ENCODE measurements around the gene DBN1. TPM values are rescaled to one million over a fixed set of nuclear protein-coding genes. Genes with fewer than 3 reads are reported as not detected.
A peak's percentile ranks its signal among the peaks of the same experiment; 100 is the strongest.
"Not testable (repeated sequence)": the region's sequence is repeated elsewhere in the genome, so short reads cannot be mapped to it uniquely, and the experiment has no call there.

Gene DBN1
- total RNA-seq, 3 donors from 2014 or later = 12.1 to 61.8 (median 17.2) TPM

DNA sequence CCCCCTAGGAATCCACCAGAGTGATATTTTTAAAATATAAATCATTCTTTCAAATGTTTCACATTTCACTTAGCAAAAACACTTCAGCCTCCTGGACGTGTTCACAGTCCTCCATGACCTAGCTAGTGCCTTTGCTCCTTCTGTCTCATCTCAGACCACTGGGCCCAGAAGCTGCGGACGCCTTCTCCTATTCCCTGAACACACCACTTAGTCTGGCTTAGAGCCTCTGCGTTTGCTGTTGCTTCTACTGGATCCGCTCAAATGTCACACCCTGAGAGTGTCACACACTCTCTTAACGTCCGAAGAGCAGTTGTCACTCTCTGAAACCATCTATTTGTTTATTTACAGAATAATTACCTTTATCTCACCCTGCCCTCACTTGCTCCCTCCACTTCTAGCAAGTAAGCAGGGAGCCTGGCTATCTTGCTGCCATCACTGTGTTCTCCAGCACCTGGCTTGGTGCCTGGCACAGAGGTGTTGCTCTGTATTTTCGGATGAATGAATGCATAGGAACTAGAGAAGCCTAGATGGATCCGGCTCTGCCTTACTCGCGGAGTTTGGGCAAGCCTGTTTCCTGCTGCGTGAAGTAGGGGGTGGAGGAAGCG lies 48.1 kb downstream of the DBN1 start:
- intact Hi-C loops (cut with DNase I, micrococcal nuclease) = no loop called here
- TF ChIP-seq CTCF (IDR thresholded peaks at IDR 0.05) = no peak
- Histone ChIP-seq H3K4me1 (ENCODE audit: low read depth) (peaks cover 23% of the 10 kb centered on the region), H3K4me3 (peak overlapping the region; percentile 80), H3K36me3 (ENCODE audit: low read depth) (peaks cover 7% of the 10 kb centered on the region), H3K9me3 (no peaks in the 10 kb centered on the region)
- DNase-seq (no peak), ATAC-seq (no peak)

GRCh38 chr5:177423671-177424070 lies 49.8 kb downstream of the DBN1 start:
- no peaks in the 10 kb centered on the region for H3K9me3 ChIP-seq
- TF ChIP-seq CTCF (IDR thresholded peaks at IDR 0.05) = no peak
- peaks cover 19% of the 10 kb centered on the region for H3K4me1 ChIP-seq (ENCODE audit: low read depth)
- H3K36me3 ChIP-seq (ENCODE audit: low read depth) = peaks cover 7% of the 10 kb centered on the region
- no peak overlapping the region for H3K4me3 ChIP-seq
- DNase-seq (no peak), ATAC-seq (no peak)
- intact Hi-C loops (cut with DNase I, micrococcal nuclease) = no loop called here

DNA sequence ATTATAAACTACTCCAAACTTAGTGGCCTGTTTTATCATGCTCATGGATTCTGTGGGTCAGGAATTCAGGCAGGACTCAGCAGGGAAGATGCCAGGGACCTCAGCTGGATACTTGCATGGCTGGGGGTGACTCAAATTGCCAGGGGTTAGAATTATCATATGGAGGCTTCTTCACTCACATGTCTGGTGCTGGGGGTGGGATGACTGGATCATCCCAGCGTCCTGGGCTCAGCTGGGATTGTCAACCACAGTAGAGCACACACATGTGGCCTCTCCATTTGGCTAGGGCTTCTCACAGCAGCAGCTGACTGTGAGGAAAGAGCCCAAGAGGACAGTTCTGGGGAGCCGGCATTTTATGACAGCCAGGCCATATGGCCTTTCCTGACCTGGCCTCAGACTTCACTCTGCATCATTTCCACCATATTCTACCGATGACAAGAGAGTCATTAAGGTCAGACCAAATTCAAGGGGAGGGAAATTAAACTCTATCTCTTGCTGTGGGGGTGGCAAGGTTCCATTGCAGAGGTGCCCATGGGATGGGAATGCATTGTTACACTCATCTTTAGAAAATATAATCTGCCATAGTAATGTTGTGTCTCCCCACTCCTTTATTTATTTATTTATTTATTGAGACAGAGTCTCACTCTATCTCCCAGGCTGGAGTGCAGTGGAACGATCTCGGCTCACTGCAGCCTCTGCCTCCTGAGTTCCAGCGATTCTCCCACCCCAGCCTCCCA lies 52.2 kb downstream of the DBN1 start:
- no peak for TF ChIP-seq CTCF (IDR thresholded peaks at IDR 0.05)
- Histone ChIP-seq H3K4me3 (no peak overlapping the region), H3K9me3 (no peaks in the 10 kb centered on the region), H3K36me3 (ENCODE audit: low read depth) (peaks cover 5% of the 10 kb centered on the region), H3K4me1 (ENCODE audit: low read depth) (peaks cover 8% of the 10 kb centered on the region)
- DNase-seq = no peak
- no peak for ATAC-seq
- intact Hi-C loops (cut with DNase I, micrococcal nuclease) = no loop called here

- ATAC-seq = peak; percentile 31
- DNase-seq; H3K4me3 ChIP-seq; H3K4me1 ChIP-seq (ENCODE audit: low read depth); H3K9me3 ChIP-seq; intact Hi-C loops (cut with DNase I, micrococcal nuclease); H3K36me3 ChIP-seq (ENCODE audit: low read depth): not testable (repeated sequence)
Measured at GRCh38 chr5:177420472-177420871, 53.0 kb downstream of the DBN1 start.

GRCh38 chr5:177419046-177419445 lies 54.4 kb downstream of the DBN1 start:
- intact Hi-C loops (cut with DNase I, micrococcal nuclease) = no loop called here
- Histone ChIP-seq H3K9me3 (no peaks in the 10 kb centered on the region), H3K4me3 (no peak overlapping the region), H3K4me1 (ENCODE audit: low read depth) (no peaks in the 10 kb centered on the region), H3K36me3 (ENCODE audit: low read depth) (no peaks in the 10 kb centered on the region)
- DNase-seq = no peak
- ATAC-seq = no peak
- no peak for TF ChIP-seq CTCF (IDR thresholded peaks at IDR 0.05)

DNA sequence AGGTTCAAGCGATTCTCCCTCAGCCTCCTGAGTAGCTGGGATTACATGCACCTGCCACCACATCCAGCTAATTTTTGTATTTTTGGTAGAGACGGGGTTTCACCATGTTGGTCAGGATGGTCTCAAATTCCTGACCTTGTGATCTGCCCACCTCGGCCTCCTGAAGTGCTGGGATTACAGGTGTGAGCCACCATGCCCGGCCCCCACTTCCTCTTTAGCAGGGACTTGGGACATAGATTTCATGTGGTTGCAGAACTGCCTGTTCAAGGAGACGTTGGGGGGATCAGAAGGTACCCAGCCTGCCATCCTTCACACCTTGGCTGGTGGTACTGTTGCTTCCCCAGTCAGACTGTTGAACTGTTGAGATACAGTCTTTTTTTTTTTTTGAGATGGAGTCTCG lies 56.4 kb downstream of the DBN1 start:
- H3K4me3 ChIP-seq; intact Hi-C loops (cut with DNase I, micrococcal nuclease); ATAC-seq; DNase-seq; H3K9me3 ChIP-seq; H3K4me1 ChIP-seq (ENCODE audit: low read depth); H3K36me3 ChIP-seq (ENCODE audit: low read depth): not testable (repeated sequence)
